Pons (tissue), 1 donor: ENCODE data around the gene ALDH1B1.

Source experiments
- DNase-seq: peaks from one replicate; pipeline ENCODE4 v3.0.0-alpha.2; 2016; ENCODE audit warnings: low spot score

ALDH1B1 gene

DNA sequence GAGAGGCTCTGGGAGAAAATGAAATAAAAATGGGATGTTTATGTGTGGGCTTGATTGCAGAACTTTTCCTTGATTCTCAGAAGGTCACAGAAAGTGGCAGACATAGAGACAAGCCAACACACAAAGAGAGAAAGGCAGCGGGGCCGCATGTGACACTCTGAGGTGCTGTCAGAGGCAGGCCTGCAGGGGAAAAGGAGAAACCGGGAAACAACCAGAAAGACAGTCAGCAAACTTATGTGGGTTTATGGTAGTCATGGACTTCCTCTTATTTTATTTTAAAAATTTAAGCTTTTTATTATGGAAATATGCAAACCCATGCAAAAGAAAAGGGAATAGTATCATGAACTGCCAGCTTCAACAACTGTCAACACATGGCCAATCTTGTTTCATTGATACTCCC lies 48.0 kb downstream of the ALDH1B1 start:
- DNase-seq: no peak

DNA sequence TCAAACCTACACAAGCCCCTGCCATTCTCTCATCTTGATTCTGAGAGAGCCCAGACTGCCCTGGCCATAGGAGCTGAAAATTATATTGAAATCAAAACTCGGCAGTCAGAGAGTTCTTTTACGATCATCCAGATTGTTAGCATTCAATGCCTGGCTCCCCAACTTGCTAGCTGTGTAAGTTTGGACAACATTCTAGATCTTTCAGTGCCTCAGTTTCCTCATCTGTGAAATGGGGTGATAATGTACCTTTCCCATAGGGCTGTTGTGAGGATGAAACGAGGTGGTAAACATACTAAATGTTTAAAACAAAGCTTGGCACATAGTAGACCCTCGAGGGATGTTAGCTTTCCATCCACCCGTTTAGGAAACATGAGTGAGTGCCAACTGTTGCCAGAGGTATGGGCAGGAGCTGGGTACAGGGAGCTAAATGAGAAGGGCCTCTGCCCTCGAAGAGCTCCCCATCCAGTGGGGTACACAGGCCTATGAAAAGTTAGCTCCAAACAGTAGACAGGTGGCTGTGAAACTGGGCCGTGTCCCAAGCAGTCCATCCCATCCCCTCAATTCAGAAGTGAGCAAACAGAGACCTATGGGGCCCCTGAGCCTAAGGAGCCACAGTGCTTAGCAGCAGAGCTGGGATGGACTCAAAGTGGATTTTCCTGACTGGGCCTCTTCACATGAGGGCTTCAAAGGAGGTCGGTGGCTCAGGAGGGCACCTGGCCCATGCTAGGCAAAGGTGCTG lies 49.0 kb downstream of the ALDH1B1 start:
- DNase-seq: no peak

DNA sequence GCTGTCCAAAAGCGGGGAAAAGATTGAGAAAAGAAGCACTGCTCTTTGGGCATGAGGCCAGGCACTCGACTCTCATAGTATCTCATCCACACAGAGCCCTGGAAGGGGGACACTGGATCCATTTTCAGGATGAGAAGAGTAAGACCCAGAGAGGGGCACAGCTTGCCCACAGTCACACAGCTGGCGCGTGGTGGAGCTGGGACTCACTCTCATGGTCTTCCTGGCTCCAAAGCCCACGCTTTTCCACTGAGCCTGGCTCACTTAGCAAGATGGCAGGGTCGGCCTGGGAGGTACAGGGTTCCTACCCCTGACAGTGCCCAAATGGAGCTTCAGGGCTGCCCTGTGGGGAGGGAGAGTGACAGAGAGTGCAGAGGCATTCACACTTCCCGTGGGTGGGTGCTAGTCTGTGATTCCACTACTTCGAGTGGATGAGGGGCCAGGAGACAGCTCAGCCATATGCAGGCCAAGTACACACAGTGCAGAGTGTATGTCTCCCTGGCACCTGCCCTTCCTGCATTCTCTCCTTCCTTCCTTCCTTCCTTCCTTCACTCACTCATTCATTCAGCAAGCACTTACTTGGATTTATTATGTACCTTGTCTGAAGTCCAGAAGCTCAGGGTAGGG lies 50.1 kb downstream of the ALDH1B1 start:
- no peak for DNase-seq

DNA sequence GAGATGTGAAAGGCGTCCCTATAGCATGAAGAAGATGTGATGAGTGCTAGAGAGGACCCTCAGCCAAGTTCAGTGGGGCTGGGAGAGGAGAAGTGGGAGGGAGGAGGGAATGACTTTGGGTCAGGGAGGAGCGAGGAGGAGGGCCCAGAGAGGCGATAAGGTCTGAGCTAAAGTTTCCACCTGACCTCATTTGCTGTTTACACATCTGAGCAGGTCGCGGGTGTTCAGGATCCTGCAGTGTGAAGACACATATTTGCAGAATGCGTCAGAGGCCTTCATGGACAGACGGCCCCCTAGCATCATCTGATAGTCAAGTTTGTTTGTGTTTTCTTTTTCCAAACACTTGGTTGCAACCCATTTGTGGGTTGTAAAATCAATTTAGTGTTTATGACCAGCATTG lies 50.7 kb downstream of the ALDH1B1 start:
- no peak for DNase-seq

DNA sequence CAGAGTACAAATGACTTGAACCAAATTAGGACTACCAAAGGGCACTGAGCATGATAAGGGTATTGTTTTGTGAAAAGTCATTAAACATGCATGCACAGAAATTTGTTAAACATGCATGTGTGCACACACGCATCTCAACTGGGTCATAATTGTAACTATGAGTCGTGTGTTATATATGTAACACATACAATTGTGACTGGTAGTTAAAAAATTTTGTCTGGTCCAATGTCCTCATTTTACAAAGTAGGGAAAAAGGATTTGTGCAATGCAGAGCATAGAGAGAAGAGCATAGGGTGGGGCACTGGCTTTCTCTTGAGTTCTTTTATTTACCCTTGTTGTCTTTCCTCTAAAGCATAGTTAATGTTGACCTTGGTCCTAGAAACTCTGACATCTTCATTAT lies 51.1 kb downstream of the ALDH1B1 start:
- no peak for DNase-seq

DNA sequence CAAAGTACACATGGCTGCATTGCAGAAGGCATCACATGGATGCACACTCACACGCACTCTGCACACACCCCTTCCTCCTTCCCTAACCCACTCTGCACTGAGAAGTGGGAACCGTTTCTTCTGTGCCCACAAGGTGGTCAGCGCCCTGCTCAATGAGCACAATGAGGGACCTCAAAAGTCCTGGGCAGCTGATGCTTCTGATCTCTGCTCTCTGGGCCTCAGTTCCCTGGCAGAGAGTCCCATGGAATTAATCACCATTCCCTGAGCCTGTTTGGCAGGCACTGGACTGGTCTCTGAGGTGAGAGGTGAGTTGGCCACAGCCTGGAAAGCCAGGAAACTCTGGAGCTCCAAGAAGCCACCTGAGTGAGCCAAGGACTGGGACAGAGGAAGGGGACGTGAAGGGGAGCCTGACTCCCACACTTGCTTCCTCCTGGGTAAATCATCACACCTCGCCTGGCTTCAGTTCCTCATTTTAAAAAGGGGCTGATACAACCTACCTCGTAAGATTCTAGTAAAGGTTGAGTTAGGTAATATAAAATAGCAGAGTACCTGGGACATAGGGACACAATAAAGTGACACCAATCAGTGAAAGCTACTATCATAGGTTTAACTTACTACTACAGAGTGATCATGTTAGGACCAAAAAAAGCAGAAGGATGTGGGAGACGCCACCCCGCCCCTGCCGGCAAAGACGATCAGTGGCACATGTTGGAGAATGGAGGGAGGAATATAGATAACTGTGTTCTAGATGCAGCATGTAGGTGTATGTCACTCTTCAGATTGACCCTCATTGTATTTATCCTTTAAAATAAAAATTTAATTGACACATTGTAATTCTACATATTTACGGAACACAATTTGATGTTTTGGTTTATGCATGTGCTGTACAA lies 52.9 kb downstream of the ALDH1B1 start:
- no peak for DNase-seq

DNA sequence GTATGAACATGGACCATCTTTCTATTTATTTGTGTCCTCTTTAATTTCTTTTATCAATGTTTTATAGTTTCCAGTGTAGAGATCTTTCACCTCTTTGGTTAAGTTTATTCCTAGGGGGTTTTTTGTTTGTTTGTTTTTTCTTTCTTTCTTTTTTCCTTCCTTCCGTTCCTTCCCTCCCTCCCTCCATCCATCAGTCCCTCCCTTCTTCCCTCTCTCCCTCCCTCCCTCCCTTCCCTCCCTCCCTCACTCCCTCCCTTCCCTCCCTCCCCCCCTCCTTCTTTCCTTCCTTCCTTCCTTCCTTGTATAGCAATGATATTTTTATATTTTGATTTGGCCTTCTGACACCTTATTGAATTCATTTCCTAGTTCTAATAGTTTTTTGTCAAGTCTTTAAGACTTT lies 55.2 kb downstream of the ALDH1B1 start:
- no peak for DNase-seq
